H54 (cell line): ENCODE data around the gene HGD.
A peak's percentile ranks its signal among the peaks of the same experiment; 100 is the strongest.
"Not testable (repeated sequence)": the region's sequence is repeated elsewhere in the genome, so short reads cannot be mapped to it uniquely, and the experiment has no call there.

Experiments
- DNase-seq: peaks from one replicate; pipeline ENCODE4 v3.0.0; 2011; ENCODE audit warnings: low spot score, mixed read lengths; ENCODE audit not compliant: insufficient read length
- FAIRE-seq: peaks from 3 replicates; lab custom pipeline; 2011; peaks lifted over from hg19 to GRCh38; lab: Jason Lieb, UNC
- POLR2A ChIP-seq: IDR thresholded peaks from 2 replicates; pipeline ENCODE4 v1.6.1; 2011; ENCODE audit warnings: low read depth, mild to moderate bottlenecking, low read length

Gene HGD, protein sequence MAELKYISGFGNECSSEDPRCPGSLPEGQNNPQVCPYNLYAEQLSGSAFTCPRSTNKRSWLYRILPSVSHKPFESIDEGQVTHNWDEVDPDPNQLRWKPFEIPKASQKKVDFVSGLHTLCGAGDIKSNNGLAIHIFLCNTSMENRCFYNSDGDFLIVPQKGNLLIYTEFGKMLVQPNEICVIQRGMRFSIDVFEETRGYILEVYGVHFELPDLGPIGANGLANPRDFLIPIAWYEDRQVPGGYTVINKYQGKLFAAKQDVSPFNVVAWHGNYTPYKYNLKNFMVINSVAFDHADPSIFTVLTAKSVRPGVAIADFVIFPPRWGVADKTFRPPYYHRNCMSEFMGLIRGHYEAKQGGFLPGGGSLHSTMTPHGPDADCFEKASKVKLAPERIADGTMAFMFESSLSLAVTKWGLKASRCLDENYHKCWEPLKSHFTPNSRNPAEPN

DNA sequence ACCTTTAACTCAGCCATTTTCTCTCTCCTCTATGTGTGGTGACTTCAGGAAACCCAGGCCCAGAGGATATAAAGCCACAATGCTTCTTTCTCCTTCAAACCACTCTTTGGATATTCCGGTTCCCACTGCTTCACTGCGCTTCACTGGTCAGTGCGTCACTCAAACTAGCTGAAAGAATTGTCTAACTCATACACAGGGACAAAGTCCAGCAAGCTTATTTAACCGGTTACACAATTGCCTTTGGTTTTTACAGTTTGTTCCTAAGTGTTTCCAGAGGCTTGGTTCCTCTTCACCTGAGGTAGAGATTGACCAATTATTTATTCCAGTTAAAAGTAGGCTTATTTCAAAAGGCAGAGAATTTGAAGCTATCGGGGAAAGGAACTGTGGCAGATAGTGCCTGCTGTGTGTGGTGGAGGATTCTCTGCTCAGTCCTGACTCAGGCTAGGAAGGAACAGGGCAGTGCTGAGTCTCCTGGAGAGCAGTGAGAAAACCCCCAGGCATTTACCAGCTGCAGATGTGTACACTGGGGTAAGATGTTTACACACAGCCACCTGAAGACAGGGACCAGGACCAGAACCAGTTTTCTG, at the start of gene HGD:
Gene HGD, minus strand, starts transcription at position 145 of the 587 bp plus-strand sequence. Its CDS starts 128 bp downstream, at position 17.
- DNase-seq: no peak
- TF ChIP-seq POLR2A: no peak
- FAIRE-seq: no peak

DNA sequence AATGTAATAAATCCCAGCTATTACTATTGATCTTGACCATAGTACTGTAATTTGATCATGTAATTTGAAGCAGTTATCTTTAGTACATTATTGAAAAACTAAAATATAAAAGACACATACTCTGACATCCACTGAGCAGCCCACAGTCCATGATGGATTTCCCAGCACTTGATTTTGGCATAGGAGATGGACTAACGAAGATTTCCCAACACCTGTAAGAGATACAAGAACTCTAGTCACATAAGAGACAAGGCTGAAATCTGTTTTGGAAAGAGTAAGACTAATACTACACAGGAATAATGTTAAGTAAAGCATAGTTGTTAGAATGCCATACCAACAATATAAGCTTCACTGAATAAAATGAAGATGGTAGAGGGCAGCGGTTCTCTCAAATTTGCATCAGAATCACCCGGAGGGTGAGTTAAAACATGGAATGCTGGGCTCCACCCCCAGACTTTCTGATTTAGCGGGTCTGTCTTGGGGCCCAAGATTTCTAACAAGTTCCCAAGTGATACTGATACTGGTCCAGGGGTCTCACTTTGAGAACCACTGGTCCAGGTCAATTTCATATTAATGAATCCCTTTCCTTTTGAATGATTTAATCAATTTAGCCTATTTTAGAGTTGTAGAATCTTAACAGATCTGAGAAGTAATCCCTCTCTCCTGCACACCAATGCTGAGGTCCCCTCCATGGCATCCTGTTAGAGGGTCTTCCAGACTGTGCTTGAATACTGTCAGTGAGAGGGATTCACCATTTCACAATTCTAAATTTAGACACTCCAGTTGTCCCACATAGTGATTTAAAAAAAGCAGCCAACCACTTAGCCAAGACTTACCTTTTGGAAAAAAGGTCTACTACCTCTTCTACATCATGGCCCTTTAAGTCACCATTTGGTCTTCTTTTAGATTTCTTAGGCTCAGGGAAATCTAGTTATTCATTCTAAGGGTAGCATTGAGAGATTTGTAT, 48.8 kb upstream of the HGD start:
- no peak for FAIRE-seq
- no peak for TF ChIP-seq POLR2A
- DNase-seq: no peak

DNA sequence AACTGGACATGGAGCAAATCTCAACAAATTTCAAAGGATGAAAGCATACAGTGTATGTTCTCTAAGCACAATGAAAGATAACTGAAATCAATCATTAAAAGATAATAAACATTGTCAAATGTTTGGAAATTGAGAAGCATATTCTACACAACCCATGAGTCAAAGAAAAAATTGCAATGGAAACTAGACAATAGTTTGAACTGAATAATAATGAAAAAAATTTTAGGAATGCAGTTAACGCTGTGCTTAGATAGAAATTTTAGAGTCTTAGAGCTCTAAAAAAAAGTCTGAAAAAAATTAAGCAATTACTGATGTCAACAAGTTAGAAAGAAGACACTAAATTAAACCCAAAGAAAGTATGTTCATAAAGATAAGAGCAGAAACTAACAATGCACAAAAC, 44.8 kb upstream of the HGD start:
- DNase-seq (no peak), FAIRE-seq (no peak)
- no peak for TF ChIP-seq POLR2A

DNA sequence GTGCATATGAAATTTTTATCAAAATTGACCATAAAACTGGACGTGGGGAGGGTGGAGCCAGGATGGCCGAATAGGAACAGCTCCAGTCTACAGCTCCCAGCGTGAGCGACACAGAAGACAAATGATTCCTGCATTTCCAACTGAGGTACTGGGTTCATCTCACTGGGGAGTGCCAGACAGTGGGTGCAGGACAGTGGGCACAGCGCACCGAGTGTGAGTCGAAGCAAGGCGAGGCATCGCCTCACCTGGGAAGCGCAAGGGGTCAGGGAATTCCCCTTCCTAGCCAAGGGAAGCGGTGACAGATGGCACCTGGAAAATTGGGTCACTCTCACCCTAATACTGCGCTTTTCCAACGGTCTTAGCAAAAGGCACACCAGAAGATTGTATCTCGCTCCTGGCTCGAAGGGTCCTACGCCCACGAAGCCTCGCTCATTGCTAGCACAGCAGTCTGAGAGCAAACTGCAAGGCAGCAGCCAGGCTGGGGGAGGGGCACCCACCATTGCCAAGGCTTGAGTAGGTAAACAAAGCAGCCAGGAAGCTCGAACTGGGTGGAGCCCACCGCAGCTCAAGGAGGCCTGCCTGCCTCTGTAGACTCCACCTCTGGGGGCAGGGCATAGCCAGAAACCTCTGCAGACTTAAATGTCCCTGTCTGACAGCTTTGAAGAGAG, 37.3 kb upstream of the HGD start:
- not testable (repeated sequence) for DNase-seq, FAIRE-seq

DNA sequence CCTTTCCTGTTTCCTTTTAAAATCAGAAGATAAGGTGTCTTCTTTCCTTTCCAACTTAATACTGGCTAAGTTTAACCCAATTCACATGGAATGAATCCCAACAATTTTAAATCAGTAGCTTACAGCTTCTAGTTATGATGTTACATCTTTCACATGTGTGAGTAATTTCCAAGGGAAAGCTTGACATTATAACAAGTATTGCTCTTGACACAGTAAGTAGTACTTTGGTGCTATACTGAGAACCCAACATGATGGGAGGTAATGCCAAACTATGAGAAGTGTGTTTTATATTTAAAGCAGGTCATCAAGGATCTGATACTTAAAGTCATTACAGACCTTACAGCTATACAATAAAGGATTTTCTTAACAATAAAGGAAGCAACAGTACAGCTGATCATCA, 31.2 kb upstream of the HGD start:
- TF ChIP-seq POLR2A: no peak
- no peak for DNase-seq
- FAIRE-seq: peak; percentile 50

DNA sequence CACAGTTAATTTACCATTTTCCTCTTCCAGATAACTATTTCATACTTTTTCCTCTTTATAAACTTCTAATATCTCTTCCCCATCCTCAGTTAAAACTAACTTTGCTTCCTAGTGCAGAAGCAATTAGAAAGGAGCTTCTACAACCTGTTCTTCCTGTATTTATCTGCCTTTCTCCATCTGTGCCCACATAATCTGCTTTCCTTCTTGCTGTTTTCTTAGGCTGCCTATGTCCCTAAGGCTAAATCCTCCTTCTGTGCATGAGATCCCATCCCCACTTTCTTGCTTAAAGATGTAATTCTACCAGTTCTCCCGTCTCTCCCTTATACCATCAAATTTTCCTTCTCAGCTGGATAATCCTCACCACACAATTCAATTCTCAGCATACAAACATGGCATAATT, 28.3 kb upstream of the HGD start:
- FAIRE-seq (no peak), DNase-seq (no peak)
- no peak for TF ChIP-seq POLR2A

DNA sequence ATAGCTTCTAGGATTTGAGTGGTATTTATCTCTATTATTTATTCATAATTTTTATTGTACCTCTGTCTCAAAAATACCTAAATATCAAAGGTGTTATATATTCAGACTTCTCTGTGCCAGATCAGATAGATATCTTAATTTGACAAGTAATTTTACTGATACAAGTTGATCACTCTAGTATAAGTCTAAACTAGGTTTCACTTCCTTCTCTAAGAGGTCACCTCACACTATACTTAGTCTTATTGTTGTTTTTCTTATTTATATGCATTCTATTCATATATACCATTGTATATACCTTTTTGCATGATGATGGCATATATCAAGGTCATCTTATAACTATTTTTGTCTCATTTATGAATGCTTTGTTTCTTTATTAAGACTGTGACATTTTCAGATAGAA, 26.4 kb upstream of the HGD start:
- no peak for DNase-seq
- TF ChIP-seq POLR2A: no peak
- no peak for FAIRE-seq

DNA sequence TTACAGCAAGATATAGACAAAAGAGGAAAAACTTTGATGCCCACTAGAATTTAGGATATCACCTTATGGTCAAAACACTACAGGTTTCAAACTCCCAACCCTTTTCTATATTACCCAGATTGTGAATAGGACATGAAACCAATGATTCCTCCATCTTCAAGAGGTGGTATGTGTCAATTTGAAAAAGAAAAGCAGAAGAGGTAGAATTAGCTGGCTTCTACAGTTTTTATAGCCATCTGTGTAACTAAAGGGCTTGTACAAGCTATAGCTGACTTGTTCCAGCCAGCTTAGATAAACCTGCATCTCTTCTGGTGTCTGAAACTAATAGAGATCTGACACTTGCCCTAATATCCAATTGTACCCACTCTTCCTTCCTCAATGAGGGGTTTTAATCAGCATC, 24.9 kb upstream of the HGD start:
- DNase-seq (no peak), FAIRE-seq (no peak)
- TF ChIP-seq POLR2A: no peak

DNA sequence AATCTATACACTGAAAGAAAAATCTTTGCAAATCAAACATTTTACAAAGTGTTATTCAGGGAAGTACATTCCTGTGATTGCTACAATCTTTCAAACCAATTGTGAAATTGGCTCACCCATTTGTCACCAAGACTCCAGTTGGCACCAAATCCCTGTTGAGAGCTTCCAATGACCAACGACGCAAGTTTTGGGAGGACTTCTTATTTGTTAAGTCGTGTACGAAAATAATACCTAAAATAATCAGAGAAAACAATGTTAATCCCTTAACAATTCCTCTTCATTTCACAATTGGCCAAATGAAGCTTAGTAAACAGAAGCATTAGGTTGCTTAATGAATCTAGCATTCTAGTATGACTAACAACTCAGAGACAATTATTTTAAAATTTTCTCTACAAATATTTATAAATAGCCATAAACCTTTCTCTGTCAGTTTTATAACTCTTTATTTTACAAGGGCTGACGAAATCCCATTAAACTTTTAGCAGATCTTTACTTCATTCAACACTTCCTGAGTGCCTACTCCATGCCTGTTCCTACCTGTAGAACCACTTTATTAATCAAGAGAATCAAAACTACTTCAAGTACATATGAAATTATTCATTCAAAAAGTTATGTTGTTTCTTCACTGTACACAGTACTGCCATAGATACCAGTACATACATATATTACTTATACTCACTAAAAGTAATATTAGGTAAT, 24.0 kb upstream of the HGD start:
- no peak for FAIRE-seq
- DNase-seq: no peak
- TF ChIP-seq POLR2A: no peak

DNA sequence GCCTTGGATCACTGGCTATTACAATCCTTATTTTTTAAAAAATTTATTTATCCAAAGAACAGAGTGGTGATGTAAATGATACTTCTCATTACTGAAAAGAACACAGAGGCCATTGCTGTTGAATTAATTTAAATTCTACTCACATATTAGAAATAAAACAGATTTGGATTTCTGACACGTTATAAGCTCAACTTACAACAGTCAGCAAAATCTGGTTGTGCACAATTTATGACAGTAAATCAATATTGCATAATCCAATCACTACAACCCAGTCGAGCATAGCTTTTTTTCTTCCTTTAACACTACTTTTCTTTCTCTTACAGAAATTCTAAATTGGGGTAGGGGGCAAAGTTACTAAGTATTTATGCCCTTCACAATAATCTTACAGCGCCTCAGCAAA, 17.3 kb upstream of the HGD start:
- no peak for TF ChIP-seq POLR2A
- no peak for DNase-seq
- FAIRE-seq: no peak

DNA sequence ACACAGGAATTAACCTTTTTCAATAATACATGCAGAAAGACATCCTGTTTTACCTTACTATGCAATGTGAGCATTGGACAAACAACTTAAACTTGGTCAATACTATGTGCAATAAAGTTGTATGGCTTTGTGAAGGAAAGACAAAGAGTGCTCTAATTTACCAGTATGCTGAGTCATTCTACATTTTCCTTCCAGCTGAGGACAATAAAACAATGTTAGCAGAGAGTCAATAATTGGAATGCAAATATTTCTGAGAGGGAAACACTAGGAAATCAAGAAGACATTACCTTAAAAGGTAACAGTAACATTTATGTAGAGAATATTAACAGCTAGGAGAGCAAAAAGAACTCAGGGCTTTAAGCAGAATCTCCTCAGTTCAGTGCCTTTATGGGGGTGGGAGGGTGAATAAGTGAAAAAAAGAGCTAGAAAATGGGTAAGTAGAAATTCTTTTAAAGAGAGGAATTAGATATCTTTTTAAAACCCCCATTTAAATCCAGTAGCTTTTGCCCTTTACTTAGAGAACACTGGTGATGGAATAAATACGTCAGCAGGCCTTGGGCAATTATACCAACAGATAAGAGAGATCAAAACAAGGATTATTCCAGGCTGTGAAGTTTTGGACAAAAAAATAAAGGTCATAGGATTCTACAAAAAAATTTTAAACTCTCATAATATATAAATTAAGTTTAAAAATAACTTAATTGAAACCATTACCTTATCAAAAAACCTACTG, 11.6 kb upstream of the HGD start:
- no peak for TF ChIP-seq POLR2A
- DNase-seq (no peak), FAIRE-seq (peak; percentile 93)

DNA sequence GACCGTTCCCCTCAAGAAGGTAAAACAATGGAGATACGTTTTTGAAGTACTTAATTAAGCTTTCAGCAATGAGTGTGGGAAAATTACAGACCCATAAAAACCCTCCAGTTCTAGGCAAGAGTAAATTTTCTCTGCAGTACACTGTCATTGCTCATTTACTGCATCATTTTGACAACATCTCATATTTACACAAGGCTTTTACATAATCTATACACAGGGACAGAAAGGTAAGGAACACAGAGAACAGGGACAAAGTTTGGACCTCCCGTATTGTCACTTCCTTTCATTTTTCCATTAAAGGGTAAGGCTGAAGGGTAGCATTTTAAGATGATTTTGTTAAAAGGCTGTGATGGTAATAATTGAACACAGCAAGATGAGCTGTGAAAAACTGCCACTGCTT, 7.4 kb upstream of the HGD start:
- no peak for TF ChIP-seq POLR2A
- DNase-seq (no peak), FAIRE-seq (no peak)
